GM18499 (cell line): ENCODE data around the gene NPHP1.
"Not testable (repeated sequence)": the region's sequence is repeated elsewhere in the genome, so short reads cannot be mapped to it uniquely, and the experiment has no call there.

Experiments
- ATAC-seq: cut with Tn5 transposase; IDR thresholded peaks from one replicate; pipeline ENCODE4 v1.9.1; 2021; ENCODE audit warnings: moderate number of reproducible peaks; ENCODE audit not compliant: insufficient read depth, unreplicated experiment

The NPHP1 gene

GRCh38 chr2:110205660-110206455 lies 1.0 kb upstream of the NPHP1 start:
- no peak for ATAC-seq

GRCh38 chr2:110198016-110198415 lies 6.8 kb downstream of the NPHP1 start:
- no peak for ATAC-seq

- no peak for ATAC-seq
Measured at GRCh38 chr2:110197452-110197851, 7.4 kb downstream of the NPHP1 start.

GRCh38 chr2:110190169-110190568 lies 14.6 kb downstream of the NPHP1 start:
- not testable (repeated sequence) for ATAC-seq

GRCh38 chr2:110182449-110182848 lies 22.4 kb downstream of the NPHP1 start:
- no peak for ATAC-seq

GRCh38 chr2:110180036-110180435 lies 24.8 kb downstream of the NPHP1 start:
- ATAC-seq = no peak

GRCh38 chr2:110173523-110173922 lies 31.3 kb downstream of the NPHP1 start:
- no peak for ATAC-seq

- no peak for ATAC-seq
Measured at GRCh38 chr2:110172506-110172905, 32.3 kb downstream of the NPHP1 start.

GRCh38 chr2:110170102-110170501 lies 34.7 kb downstream of the NPHP1 start:
- ATAC-seq = no peak

- no peak for ATAC-seq
Measured at GRCh38 chr2:110167326-110168000, 37.4 kb downstream of the NPHP1 start.

GRCh38 chr2:110166266-110166665 lies 38.5 kb downstream of the NPHP1 start:
- no peak for ATAC-seq

- no peak for ATAC-seq
Measured at GRCh38 chr2:110157153-110157793, 47.5 kb downstream of the NPHP1 start.

- ATAC-seq = not testable (repeated sequence)
Measured at GRCh38 chr2:110154828-110155227, 50.0 kb downstream of the NPHP1 start.

- ATAC-seq = not testable (repeated sequence)
Measured at GRCh38 chr2:110154188-110154587, 50.6 kb downstream of the NPHP1 start.

GRCh38 chr2:110153416-110153815 lies 51.4 kb downstream of the NPHP1 start:
- no peak for ATAC-seq

GRCh38 chr2:110152943-110153342 lies 51.9 kb downstream of the NPHP1 start:
- ATAC-seq = no peak

GRCh38 chr2:110149330-110150220 lies 55.2 kb downstream of the NPHP1 start:
- ATAC-seq = no peak

GRCh38 chr2:110146945-110147332 lies 57.9 kb downstream of the NPHP1 start:
- no peak for ATAC-seq

GRCh38 chr2:110146183-110146944 lies 58.4 kb downstream of the NPHP1 start:
- ATAC-seq = no peak

GRCh38 chr2:110143982-110144381 lies 60.8 kb downstream of the NPHP1 start:
- no peak for ATAC-seq
